Stimulated activated CD8-positive, alpha-beta memory T cell treated with anti-CD3 and anti-CD28 coated beads, Interleukin-15, amount 100 ng/mL, for 4 hours (primary cell): ENCODE measurements around the gene POLR3B.
"Not testable (repeated sequence)": the region's sequence is repeated elsewhere in the genome, so short reads cannot be mapped to it uniquely, and the experiment has no call there.

Experiments
- DNase-seq, 2 donors: peaks; one replicate each; pipeline ENCODE4 v3.0.0-alpha.2; 2020; ENCODE audit warnings: low read depth in 2 of 2

Gene POLR3B

GRCh38 chr12:106461730-106462129 is 104.2 kb downstream of the POLR3B start:
- DNase-seq = no peak

GRCh38 chr12:106465605-106466004 is 108.1 kb downstream of the POLR3B start:
- not testable (repeated sequence) for DNase-seq

- not testable (repeated sequence) for DNase-seq
Observed at GRCh38 chr12:106475662-106476061, 118.1 kb downstream of the POLR3B start.

GRCh38 chr12:106477627-106478026 is 120.1 kb downstream of the POLR3B start:
- DNase-seq = not testable (repeated sequence)

GRCh38 chr12:106480251-106480650 is 122.7 kb downstream of the POLR3B start:
- DNase-seq = no peak

- DNase-seq = no peak
Observed at GRCh38 chr12:106481246-106481645, 123.7 kb downstream of the POLR3B start.

- DNase-seq = no peak
Observed at GRCh38 chr12:106487664-106488063, 130.1 kb downstream of the POLR3B start.

- no peak for DNase-seq
Observed at GRCh38 chr12:106488884-106489283, 131.3 kb downstream of the POLR3B start.

- no peak for DNase-seq
Observed at GRCh38 chr12:106490264-106490663, 132.7 kb downstream of the POLR3B start.

- no peak for DNase-seq
Observed at GRCh38 chr12:106492857-106493256, 135.3 kb downstream of the POLR3B start.

- no peak for DNase-seq
Observed at GRCh38 chr12:106493531-106493930, 136.0 kb downstream of the POLR3B start.

- DNase-seq = no peak
Observed at GRCh38 chr12:106495354-106495965, 137.9 kb downstream of the POLR3B start.

GRCh38 chr12:106498056-106498455 is 140.5 kb downstream of the POLR3B start:
- no peak for DNase-seq

GRCh38 chr12:106499628-106500027 is 142.1 kb downstream of the POLR3B start:
- DNase-seq = no peak

GRCh38 chr12:106506691-106507090 is 149.1 kb downstream of the POLR3B start:
- DNase-seq = no peak

- no peak for DNase-seq
Observed at GRCh38 chr12:106508966-106509365, 151.4 kb downstream of the POLR3B start.

- no peak for DNase-seq
Observed at GRCh38 chr12:106511365-106511764, 153.8 kb downstream of the POLR3B start.

GRCh38 chr12:106517314-106517713 is 159.8 kb downstream of the POLR3B start:
- no peak for DNase-seq

- no peak for DNase-seq
Observed at GRCh38 chr12:106519607-106520021, 162.1 kb downstream of the POLR3B start.

- DNase-seq = no peak
Observed at GRCh38 chr12:106521901-106522300, 164.4 kb downstream of the POLR3B start.

GRCh38 chr12:106522708-106523107 is 165.2 kb downstream of the POLR3B start:
- DNase-seq = no peak

GRCh38 chr12:106527356-106527755 is 169.8 kb downstream of the POLR3B start:
- no peak for DNase-seq

GRCh38 chr12:106541201-106541600 is 183.7 kb downstream of the POLR3B start:
- DNase-seq = no peak

- no peak for DNase-seq
Observed at GRCh38 chr12:106551410-106551809, 193.9 kb downstream of the POLR3B start.
